Loucy (cell line): ENCODE data around the gene DUSP11.

Experiments used
- EZH2phosphoT487 ChIP-seq: fragments of 200-600 bp; IDR thresholded peaks from 2 replicates; pipeline ENCODE4 v1.6.1; 2018; ENCODE audit warnings: antibody characterized with exemption, mild to moderate bottlenecking, moderate library complexity, borderline replicate concordance
- TF ChIP-seq, protein P1 (sequence below): fragments of 200-600 bp; sonication (generic); conservative IDR thresholded peaks from 2 replicates; pipeline ENCODE4 v1.5.1; 2014; ENCODE audit warnings: mild to moderate bottlenecking, antibody characterized with exemption, low read length

DNA sequence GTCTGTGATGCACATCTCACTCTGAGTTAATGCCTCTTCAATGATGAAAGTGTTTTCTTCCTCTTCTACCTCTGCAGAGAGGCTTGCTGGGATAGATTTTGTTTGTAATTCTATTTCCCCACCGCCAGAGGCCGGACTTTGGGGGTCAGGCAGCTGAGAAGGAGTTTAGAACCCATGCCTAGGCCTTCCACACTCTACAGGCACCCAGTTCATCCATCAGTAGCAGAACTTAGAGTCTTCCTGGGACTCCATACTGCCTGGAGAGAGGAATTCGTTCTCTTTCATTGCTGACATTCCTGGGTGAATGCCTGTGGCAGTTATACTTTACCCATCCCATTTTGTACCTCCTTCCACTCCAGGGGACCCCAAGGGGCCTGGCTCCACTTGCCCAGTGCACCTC is 51.9 kb downstream of the DUSP11 start:
- TF ChIP-seq, protein P1, sequence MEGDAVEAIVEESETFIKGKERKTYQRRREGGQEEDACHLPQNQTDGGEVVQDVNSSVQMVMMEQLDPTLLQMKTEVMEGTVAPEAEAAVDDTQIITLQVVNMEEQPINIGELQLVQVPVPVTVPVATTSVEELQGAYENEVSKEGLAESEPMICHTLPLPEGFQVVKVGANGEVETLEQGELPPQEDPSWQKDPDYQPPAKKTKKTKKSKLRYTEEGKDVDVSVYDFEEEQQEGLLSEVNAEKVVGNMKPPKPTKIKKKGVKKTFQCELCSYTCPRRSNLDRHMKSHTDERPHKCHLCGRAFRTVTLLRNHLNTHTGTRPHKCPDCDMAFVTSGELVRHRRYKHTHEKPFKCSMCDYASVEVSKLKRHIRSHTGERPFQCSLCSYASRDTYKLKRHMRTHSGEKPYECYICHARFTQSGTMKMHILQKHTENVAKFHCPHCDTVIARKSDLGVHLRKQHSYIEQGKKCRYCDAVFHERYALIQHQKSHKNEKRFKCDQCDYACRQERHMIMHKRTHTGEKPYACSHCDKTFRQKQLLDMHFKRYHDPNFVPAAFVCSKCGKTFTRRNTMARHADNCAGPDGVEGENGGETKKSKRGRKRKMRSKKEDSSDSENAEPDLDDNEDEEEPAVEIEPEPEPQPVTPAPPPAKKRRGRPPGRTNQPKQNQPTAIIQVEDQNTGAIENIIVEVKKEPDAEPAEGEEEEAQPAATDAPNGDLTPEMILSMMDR, result no peak
- TF ChIP-seq EZH2phosphoT487, result no peak
